Activated CD8-positive, alpha-beta memory T cell treated with anti-CD3 and anti-CD28 coated beads for 24 hours (primary cell): ENCODE data around the gene EGFLAM.

Experiments
- DNase-seq: peaks from one replicate; pipeline ENCODE4 v3.0.0-alpha.2; 2020

Gene EGFLAM

GRCh38 chr5:38424148-38425060, 166.0 kb downstream of the EGFLAM start:
- DNase-seq, result no peak

DNA sequence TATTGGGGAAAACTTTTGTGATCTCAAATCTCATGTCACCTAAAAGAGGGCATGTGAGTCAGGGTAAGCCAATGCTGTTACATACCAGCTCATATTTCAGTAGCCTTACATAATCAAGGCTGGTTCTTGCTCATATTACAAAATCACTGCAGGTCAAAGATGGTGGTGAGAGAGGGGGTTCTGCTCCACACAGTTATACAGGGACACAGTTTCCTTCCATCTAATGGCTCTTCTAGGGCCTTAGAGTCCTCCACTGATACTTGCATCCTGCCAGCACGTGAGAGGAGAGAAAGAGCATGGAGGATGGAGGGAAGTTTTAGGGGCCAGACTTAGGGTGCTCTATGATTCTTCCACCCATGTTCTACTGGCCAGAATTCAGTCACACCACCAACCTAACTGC, 168.1 kb downstream of the EGFLAM start:
- DNase-seq, result no peak

- DNase-seq, result no peak
Measured at GRCh38 chr5:38426986-38427950, 168.9 kb downstream of the EGFLAM start.

GRCh38 chr5:38431242-38431853, 173.0 kb downstream of the EGFLAM start:
- no peak for DNase-seq

- DNase-seq, result no peak
Measured at GRCh38 chr5:38433160-38433861, 175.0 kb downstream of the EGFLAM start.

GRCh38 chr5:38434966-38435705, 176.8 kb downstream of the EGFLAM start:
- DNase-seq, result no peak

- no peak for DNase-seq
Measured at GRCh38 chr5:38438757-38439156, 180.4 kb downstream of the EGFLAM start.

- DNase-seq, result peak; percentile 90
Measured at GRCh38 chr5:38441453-38442246, 183.3 kb downstream of the EGFLAM start.

DNA sequence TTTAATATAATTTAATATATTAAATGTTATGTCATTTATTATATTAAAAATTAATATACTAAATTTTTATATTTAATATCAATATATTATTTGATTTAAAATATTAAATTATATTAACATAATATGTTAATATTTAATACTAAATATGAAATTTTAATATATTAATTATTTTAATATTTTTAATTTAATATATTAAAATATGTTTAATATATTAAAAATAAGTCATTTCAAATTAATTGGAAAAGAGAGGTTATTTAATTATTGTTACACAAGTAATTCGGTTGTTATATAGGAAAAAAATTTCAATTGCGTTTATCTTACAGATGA, 183.9 kb downstream of the EGFLAM start:
- DNase-seq, result no peak

- no peak for DNase-seq
Measured at GRCh38 chr5:38443390-38443789, 185.0 kb downstream of the EGFLAM start.

- no peak for DNase-seq
Measured at GRCh38 chr5:38445374-38446028, 187.1 kb downstream of the EGFLAM start.

GRCh38 chr5:38446029-38446522, 187.7 kb downstream of the EGFLAM start:
- DNase-seq, result no peak

GRCh38 chr5:38447056-38447455, 188.7 kb downstream of the EGFLAM start:
- DNase-seq, result no peak

- no peak for DNase-seq
Measured at GRCh38 chr5:38447786-38448185, 189.4 kb downstream of the EGFLAM start.

DNA sequence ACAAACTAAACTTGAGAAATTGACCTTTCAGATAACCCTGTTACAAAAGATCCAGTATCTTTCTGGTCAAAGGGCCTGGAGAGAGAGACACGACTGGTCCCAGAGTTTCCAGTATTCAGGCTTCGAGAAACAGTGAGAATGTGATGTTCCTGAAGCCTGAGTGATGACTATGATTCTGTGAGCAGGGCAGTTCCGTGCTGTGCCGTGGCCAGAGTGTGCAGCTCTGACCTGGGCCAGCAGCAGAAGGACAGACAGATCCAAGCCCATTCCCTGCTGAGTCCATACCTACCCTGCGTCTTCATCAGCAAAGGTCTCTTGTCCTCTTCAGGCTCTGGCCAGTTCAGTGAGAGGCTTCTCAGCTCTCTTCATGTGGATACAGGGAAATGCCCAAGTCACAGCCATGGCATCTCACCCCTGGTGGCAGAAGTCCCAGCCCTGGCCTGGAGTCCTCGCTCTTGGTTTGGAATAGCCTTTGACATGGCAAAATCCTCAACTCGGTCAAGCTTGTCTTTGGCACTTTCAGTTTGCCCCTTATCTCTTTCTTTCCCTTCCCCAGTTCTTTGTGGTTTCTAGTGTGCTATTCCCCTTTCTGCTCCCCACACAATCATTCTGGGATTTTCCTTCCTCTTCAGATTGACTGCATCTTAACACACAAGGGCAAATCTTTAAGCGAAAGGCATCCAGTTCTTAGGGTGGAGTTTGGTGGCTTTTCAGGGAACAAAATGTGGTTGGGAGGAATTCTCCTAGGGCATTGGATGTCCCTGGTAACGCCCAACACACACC, 190.4 kb downstream of the EGFLAM start:
- no peak for DNase-seq

DNA sequence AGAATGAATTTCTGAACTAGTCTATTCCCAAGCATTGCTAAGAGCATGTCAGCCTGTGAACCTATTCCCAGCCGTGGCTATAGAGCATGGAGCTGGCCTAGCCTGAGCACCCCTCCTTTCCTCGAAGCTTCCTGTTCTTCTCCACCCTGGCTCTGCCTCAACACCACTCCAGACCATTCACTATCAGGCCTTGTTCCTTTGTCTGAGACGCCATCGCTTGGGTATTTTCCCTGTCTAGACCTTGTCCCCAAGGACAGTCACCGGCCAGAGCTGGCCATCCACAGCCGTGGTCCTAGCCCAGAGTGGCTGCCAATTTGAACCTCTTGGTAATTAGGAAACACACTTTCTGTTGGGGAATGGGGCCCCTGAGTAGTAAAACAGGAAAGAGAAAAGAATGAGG, 192.3 kb downstream of the EGFLAM start:
- DNase-seq, result no peak

DNA sequence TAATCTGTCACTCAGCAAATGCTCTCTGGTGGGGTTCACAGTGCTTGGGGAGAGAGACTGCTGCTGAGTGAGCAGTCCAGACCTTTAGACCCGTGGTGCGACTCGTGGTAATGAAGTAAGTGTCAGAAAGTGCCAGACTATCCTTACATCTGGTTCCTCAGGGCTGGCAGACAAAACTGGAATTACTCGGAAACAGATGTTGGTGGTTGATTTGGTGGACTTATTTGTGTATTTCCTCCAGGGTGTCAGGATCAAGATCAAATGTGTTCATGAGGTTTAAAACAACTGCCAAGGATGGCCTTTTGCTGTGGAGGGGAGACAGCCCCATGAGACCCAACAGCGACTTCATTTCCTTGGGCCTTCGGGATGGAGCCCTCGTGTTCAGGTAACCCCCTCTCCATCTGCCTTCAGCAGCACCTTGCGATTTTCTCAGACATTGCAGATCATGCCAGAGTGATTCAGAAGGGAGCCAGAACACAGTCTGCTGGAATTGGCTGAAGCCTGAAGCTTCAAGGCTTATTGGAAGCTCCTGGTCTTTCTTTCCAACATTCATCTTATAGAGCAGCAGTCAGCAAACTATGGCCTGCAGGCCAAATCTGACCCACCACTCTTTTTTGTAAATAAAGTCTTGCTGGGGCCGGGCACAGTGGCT, 192.8 kb downstream of the EGFLAM start:
- DNase-seq, result no peak

DNA sequence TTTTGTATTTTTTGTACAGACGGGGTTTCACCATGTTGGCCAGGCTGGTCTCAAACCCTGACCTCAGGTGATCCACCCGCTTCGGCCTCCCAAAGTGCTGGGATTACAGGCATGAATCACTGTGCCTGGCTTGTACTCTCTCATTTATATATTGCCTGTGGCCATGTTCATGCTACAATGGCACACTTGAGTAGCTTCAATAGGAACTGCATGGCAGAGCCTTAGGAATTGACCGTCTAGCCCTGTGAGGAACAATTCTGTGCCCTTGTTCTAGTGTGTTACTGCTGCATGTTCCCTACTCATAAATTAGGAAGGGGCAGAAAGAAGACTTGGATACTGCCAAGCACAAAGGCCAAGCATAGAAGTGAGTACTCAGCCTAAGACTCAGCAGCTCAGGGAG, 193.8 kb downstream of the EGFLAM start:
- no peak for DNase-seq

DNA sequence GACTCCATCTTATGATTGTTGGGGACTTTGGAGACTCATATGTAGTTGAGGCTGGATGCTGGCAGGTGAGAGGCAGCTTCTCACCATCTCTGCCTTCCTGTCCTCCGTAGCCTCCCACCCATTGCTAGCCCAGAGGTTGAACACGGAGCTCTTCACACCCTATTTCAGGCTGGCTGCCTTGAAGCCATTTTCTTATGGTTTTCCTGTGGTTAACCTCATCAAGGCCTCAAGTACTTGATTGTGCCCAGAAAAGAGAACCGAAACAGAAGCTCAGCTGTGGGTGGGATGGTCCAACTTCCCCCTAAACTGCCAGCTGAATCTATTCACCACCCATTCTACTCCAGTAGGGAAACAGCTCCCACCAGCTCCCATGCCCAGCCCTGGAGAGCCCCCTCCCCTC, 195.1 kb downstream of the EGFLAM start:
- no peak for DNase-seq
